A549 (cell line): ENCODE measurements around the gene CCDC12. TPM values are rescaled to one million over a fixed set of nuclear protein-coding genes. Genes with fewer than 3 reads are reported as not detected.

Experiments used
- ATAC-seq, 2 experiments: fragments of 200-7000 bp in 1 of 2; fragments of >200 bp in 1 of 2; cut with Nextera tagmentation in 1 of 2; cut with Tn5 transposase in 1 of 2; 3 replicates each; pipeline versions ENCODE4 v1.8.0 to v1.9.1; 2018 to 2020; ENCODE audit warnings: mild to moderate bottlenecking in 1 of 2, moderate library complexity in 1 of 2
- CTCF ChIA-PET: fragments of 300-600 bp; sonication (Branson Sonifier 250); formaldehyde crosslinking; extraction: SDS; loops from one replicate; lab custom pipeline; 2021; ENCODE audit warnings: antibody characterized with exemption, inconsistent platforms; lab: Yijun Ruan, JAX
- POLR2A ChIA-PET: fragments of 350-600 bp; formaldehyde crosslinking; extraction: SDS; loops from one replicate; lab custom pipeline; 2021; ENCODE audit warnings: antibody characterized with exemption, inconsistent platforms; lab: Yijun Ruan, JAX
- DNase-seq, 2 experiments: peaks; one replicate each; pipeline versions ENCODE4 v3.0.0 to v3.0.0-alpha.2; 2011 to 2016; ENCODE audit warnings: low read depth in 1 of 2, low spot score in 1 of 2
- FAIRE-seq: peaks from 2 replicates; lab custom pipeline; 2011; peaks lifted over from hg19 to GRCh38; lab: Jason Lieb, UNC
- H3K27ac ChIP-seq, 2 experiments: fragments of >200 bp; sonication (Bioruptor Twin); formaldehyde crosslinking; 3 replicates each; pipeline ENCODE4 v1.5.1; 2016 to 2017
- H3K4me1 ChIP-seq: fragments of >200 bp; sonication (Bioruptor Twin); formaldehyde crosslinking; 3 replicates; pipeline ENCODE4 v1.6.1; 2016
- H3K4me2 ChIP-seq: fragments of >200 bp; sonication (Bioruptor Twin); formaldehyde crosslinking; 3 replicates; pipeline ENCODE4 v1.6.1; 2016
- H3K4me3 ChIP-seq: fragments of >200 bp; sonication (Bioruptor Twin); formaldehyde crosslinking; 3 replicates; pipeline ENCODE4 v1.5.1; 2016
- H3K9me3 ChIP-seq: fragments of >200 bp; sonication (Bioruptor Twin); formaldehyde crosslinking; 3 replicates; pipeline ENCODE4 v1.6.1; 2016
- BHLHE40 ChIP-seq: IDR thresholded peaks from 2 replicates; pipeline ENCODE4 v1.6.1; 2012; ENCODE audit warnings: low read depth, low read length, inconsistent platforms
- CHD2 ChIP-seq: fragments of 150-350 bp; IDR thresholded peaks from 2 replicates; pipeline ENCODE4 v1.6.1; 2014; ENCODE audit warnings: low read length; ENCODE audit not compliant: partially characterized antibody
- E2F6 ChIP-seq: IDR thresholded peaks from 2 replicates; pipeline ENCODE4 v1.6.1; 2012; ENCODE audit warnings: low read depth, borderline replicate concordance
- ELK1 ChIP-seq: fragments of 150-350 bp; IDR thresholded peaks from 2 replicates; pipeline ENCODE4 v1.6.1; 2014; ENCODE audit warnings: low read depth, mild to moderate bottlenecking, low read length
- ESRRA ChIP-seq: fragments of 150-350 bp; IDR thresholded peaks from 2 replicates; pipeline ENCODE4 v1.6.1; 2014; ENCODE audit warnings: mild to moderate bottlenecking, low read length, borderline replicate concordance
- FOSL2 ChIP-seq, 2 experiments: fragments of 450-650 bp in 1 of 2; fragments of >200 bp in 1 of 2; sonication (Bioruptor Twin) in 1 of 2; formaldehyde crosslinking; IDR thresholded peaks; 2 replicates each; pipeline versions ENCODE4 v1.5.0 to v1.6.1; 2016 to 2020; ENCODE audit warnings: mild to moderate bottlenecking in 1 of 2, moderate library complexity in 1 of 2
- GATA3 ChIP-seq: IDR thresholded peaks from 2 replicates; pipeline ENCODE4 v1.6.1; 2012; ENCODE audit warnings: borderline replicate concordance
- HOXB13 ChIP-seq: fragments of 250-450 bp; sonication (Bioruptor Pico); IDR thresholded peaks from 2 replicates; pipeline ENCODE4 v1.5.0; 2020; ENCODE audit warnings: low read depth, mild to moderate bottlenecking, moderate library complexity
- KDM1A ChIP-seq: fragments of 200-600 bp; sonication (generic); IDR thresholded peaks from 2 replicates; pipeline ENCODE4 v1.6.1; 2016; ENCODE audit warnings: low read depth, mild to moderate bottlenecking
- MAFK ChIP-seq: fragments of 450-650 bp; IDR thresholded peaks from 2 replicates; pipeline ENCODE4 v1.6.1; 2014; ENCODE audit not compliant: partially characterized antibody
- MAX ChIP-seq: IDR thresholded peaks from 2 replicates; pipeline ENCODE4 v1.6.1; 2012
- MAZ ChIP-seq: fragments of 150-350 bp; IDR thresholded peaks from 2 replicates; pipeline ENCODE4 v1.6.1; 2014; ENCODE audit warnings: antibody characterized with exemption, low read depth, low read length, borderline replicate concordance
- MYC ChIP-seq: IDR thresholded peaks from 2 replicates; pipeline ENCODE4 v1.6.1; 2012; ENCODE audit warnings: mild to moderate bottlenecking, inconsistent platforms, low read length, improper control_type of control experiment, borderline replicate concordance
- NFE2L2 ChIP-seq: fragments of 150-350 bp; conservative IDR thresholded peaks from 2 replicates; pipeline ENCODE4 v1.6.1; 2014; ENCODE audit warnings: low read length
- NR3C1 ChIP-seq: fragments of >200 bp; sonication (Bioruptor Twin); formaldehyde crosslinking; IDR thresholded peaks from 3 replicates; pipeline ENCODE4 v1.6.1; 2017
- PBX3 ChIP-seq: IDR thresholded peaks from 2 replicates; pipeline ENCODE4 v1.6.1; 2012
- PHF8 ChIP-seq: fragments of 200-600 bp; sonication (generic); IDR thresholded peaks from 2 replicates; pipeline ENCODE4 v1.6.1; 2016; ENCODE audit warnings: low read depth, mild to moderate bottlenecking, antibody characterized with exemption, moderate library complexity, borderline replicate concordance
- RAD21 ChIP-seq, 2 experiments: fragments of >200 bp in 1 of 2; sonication (Bioruptor Twin) in 1 of 2; formaldehyde crosslinking in 1 of 2; IDR thresholded peaks in 1 of 2; conservative IDR thresholded peaks in 1 of 2; 2 replicates in 1 of 2; 3 replicates in 1 of 2; pipeline ENCODE4 v1.6.1; 2012 to 2018; ENCODE audit warnings: inconsistent platforms in 1 of 2
- RFX5 ChIP-seq: fragments of 450-650 bp; IDR thresholded peaks from 2 replicates; pipeline ENCODE4 v1.7.1; 2014; ENCODE audit warnings: antibody characterized with exemption, mild to moderate bottlenecking, moderate library complexity
- TFCP2L1 ChIP-seq: fragments of 250-450 bp; sonication (Bioruptor Pico); IDR thresholded peaks from 2 replicates; pipeline ENCODE4 v1.5.0; 2021; ENCODE audit warnings: mild to moderate bottlenecking
- ZSCAN20 ChIP-seq: fragments of 250-450 bp; sonication (Bioruptor Pico); IDR thresholded peaks from 2 replicates; pipeline ENCODE4 v1.8.0; 2022; ENCODE audit warnings: mild to moderate bottlenecking, moderate library complexity
- WGBS: methylation state at CpG from one replicate; pipeline ENCODE4 v1.1.6; 2017; ENCODE audit errors: missing lambda C conversion rate; 5-methylcytosine and 5-hydroxymethylcytosine counted together
- polyA plus RNA-seq, 4 experiments: library from polyadenylated mRNA; depleted of rRNA in 3 of 4; stranded (reverse); fragments of >200 nt; fragmentation: RNase III in 1 of 4; extraction: RNeasy Plus Mini Kit Qiagen cat#74134 plus additional on column Dnase treatment in 1 of 4; gene quantifications; 2 replicates in 3 of 4; 3 replicates in 1 of 4; pipeline ENCODE4 v1.2.3, GENCODE V29; 2011 to 2017

Gene CCDC12
- polyA plus RNA-seq, 2 of the 4 experiments (the other 2 are of a cell fraction), result 34.8 to 81.0 TPM

GRCh38 chr3:46942076-46942475 lies 34.5 kb downstream of the CCDC12 start:
- ATAC-seq, result no peak
- H3K4me2 ChIP-seq, result peak overlapping the region; percentile 87
- no peak for FAIRE-seq
- no peak for TF ChIP-seq NR3C1
- no peak for TF ChIP-seq NFE2L2
- no peak for TF ChIP-seq MAX
- TF ChIP-seq ZSCAN20 (CRISPR knock-in tag), result no peak
- TF ChIP-seq ELK1, result no peak
- TF ChIP-seq GATA3, result no peak
- TF ChIP-seq ESRRA, result no peak
- no peak for TF ChIP-seq PHF8
- no peak for TF ChIP-seq MYC
- TF ChIP-seq MAFK, result no peak
- TF ChIP-seq HOXB13 (CRISPR knock-in tag), result no peak
- TF ChIP-seq RFX5, result no peak
- TF ChIP-seq TFCP2L1 (CRISPR knock-in tag), result no peak
- no peak for TF ChIP-seq CHD2
- TF ChIP-seq RAD21 (conservative IDR thresholded peaks at IDR 0.05 in 1 of 2, IDR thresholded peaks at IDR 0.05 in 1 of 2), result no peak
- TF ChIP-seq MAZ, result no peak
- TF ChIP-seq BHLHE40, result no peak
- TF ChIP-seq, all 56 proteins: peak for 0
- WGBS, result 95% methylated on average over 7 of the region's 7 CpGs
- Histone ChIP-seq H3K27ac (peak overlapping the region; percentile 90 to 97), H3K4me3 (no peak overlapping the region), H3K4me1 (peaks cover 74% of the 10 kb centered on the region), H3K9me3 (no peaks in the 10 kb centered on the region)
- ChIA-PET POLR2A (no interaction called here), CTCF (interaction anchor here (5.4 kb wide), 1 partner anchor 19 kb away, joined by 32 read pairs; no protein-coding TSS in a partner anchor)
- no peak for DNase-seq

- DNase-seq (no peak), ATAC-seq (no peak), FAIRE-seq (no peak)
- Histone ChIP-seq H3K27ac (peak overlapping the region; percentile 57 to 71), H3K4me3 (no peak overlapping the region), H3K9me3 (no peaks in the 10 kb centered on the region), H3K4me1 (peaks cover 74% of the 10 kb centered on the region), H3K4me2 (no peak overlapping the region)
- WGBS, result 92% methylated on average over 10 of the region's 12 CpGs
- POLR2A ChIA-PET, result no interaction called here
- no peak for TF ChIP-seq E2F6
- no peak for TF ChIP-seq FOSL2 (IDR thresholded peaks at IDR 0.05)
- no peak for TF ChIP-seq FOSL2 (CRISPR knock-in tag; IDR thresholded peaks at IDR 0.05)
- TF ChIP-seq PBX3, result no peak
- TF ChIP-seq TFCP2L1 (CRISPR knock-in tag), result no peak
- no peak for TF ChIP-seq KDM1A
- TF ChIP-seq ESRRA, result no peak
- CTCF ChIA-PET, result interaction anchor here (0.5 to 1.1 kb wide), 4 partner anchors 15 to 800 kb away, joined by 3 to 5 read pairs (median 4); no protein-coding TSS in a partner anchor
Measured at GRCh38 chr3:46939578-46940445, 36.7 kb downstream of the CCDC12 start.
